RPMI7951 (cell line): ENCODE measurements around the gene ADGRA3. TPM values are rescaled to one million over a fixed set of nuclear protein-coding genes. Genes with fewer than 3 reads are reported as not detected.

Experiments used
- DNase-seq: peaks from one replicate; pipeline ENCODE4 v3.0.0-alpha.2; 2012; ENCODE audit warnings: low read depth
- total RNA-seq: library from RNA; depleted of rRNA; stranded (reverse); fragments of >200 nt; shearing (Covaris generic); gene quantifications from 2 replicates; pipeline ENCODE4 v1.2.3, GENCODE V29; 2014; rRNA removed

Gene ADGRA3
- total RNA-seq, 1 experiment from 2014 or later, result 12.4 TPM

DNA sequence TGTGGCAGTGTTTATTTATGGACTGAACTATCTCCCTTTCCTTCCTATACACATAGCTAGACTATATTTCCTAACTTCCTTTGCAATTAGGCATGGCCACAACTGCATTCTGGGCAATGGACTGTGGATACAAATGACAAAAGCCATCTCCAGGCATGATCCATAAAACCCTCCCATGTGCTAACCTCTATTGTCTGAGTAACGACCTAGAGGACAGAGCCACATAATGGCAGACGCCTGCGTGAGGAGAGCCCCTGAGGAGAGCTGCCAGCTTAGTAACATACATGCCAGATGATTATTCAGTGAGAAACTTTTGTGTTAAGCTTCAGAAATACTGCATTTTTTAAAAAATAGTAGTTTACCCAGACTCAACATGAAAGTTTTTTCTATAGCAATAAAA, 142.9 kb downstream of the ADGRA3 start:
- DNase-seq, result no peak

DNA sequence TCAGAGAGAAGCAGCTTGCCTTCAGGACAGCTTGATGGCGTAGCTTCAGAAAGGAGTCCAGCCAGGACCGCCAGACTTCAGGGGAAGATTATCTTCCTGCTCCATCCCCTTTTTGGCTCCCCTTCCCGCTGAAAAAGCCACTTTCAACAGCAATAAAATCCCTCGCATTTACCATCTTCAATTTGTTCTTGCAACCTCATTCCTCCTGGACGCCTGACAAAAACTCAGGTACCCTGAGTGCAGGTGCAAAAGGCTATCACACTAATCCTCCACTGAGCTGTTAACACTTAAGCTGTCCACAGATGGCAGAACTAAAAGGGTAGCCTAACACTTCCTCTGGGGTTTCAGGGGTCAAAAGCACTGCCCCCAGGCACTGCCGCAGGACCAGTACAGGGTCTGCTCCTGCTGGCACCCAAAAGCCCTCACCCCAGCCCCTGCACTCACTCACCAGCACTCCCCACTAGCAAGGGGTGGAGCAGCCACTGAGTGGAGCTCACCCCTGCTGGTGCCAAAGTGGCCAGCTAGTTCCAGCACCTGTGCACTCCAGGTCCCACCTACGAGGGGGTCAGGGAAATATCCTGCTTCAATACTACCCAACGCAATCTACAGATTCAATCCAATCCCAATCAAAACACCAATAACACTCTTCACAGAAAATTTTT, 145.8 kb downstream of the ADGRA3 start:
- no peak for DNase-seq

DNA sequence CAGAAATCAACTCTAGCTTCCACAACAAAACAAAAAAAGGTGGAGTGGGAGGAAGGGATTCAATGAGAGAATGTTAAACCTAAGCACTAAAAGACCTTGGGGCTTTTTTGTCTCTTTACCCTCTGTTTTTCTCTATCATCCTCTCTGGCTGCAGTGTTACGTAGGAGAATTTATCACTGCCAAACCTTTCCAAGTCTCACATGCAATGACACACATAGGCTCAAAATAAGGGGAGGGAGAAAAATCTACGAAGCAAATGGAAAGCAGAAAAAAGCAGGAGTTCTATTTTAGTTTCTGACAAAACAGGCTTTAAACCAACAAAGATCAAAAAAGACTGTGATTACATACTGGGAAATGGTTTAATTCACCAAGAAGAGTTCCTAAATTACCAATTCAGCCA, 152.1 kb downstream of the ADGRA3 start:
- DNase-seq, result no peak

DNA sequence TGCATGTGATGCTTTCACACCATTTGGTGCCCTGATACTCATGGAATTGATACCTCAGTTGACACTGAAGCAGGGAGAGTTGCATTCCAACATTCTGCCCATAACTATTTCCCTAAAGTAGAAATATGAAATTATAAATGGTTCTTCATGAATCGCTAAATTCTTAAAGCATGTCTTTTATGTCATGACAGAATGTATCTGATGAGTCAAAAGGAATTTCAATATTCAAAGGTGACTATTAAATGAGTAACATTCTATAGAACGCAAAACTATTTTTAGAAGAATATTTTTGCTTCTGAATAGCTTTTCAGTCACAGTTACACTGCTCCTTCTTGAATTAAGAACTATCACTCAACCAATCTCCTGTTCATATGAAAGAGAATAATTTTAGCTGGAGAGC, 152.8 kb downstream of the ADGRA3 start:
- no peak for DNase-seq

DNA sequence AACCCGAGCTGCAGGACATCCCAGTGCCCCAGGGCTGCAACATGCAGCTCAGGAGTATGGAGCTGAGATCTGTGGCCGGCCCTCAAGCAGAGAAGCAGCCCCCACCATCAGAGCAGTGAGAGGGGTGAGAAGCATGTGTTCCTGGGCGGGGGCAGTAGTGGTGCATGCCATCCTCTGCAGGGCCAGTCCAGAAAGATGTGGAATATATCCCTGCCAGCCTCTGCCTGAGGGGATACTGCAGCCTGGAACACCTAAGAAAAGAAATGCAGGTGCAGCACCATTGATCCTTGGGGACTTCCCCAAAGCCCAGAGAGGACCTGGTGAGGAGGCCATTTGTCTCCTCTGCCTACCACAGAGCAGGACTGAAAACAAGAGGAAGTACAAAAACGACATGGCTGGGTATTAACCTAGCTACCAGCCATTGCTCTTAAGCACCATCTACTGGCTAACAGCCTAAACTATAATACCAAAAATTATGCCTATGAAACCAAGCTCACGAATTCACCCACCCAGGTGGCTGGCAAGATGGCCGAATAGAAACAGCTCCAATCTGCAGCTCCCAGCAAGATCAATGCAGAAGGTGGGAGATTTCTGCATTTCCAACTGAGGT, 158.8 kb downstream of the ADGRA3 start:
- DNase-seq, result peak; percentile 29

DNA sequence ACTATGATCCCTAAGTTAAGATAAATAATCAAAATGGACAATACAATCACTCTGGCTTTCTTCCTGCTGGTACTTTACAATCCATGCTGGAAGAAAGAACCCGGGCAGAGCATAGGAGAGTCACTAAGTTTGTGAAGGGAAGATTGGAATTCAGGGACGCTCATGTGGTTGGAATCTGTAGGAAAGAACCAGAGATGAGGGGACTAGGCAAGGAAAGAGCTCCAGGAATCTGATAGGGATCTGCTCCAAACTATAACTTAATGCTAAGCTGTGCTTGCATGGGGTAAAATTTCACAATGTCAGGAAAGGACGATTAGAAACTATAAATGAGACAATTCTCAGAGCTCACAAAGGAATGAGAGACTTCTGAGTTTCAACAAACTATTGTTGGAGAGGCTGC, 167.5 kb downstream of the ADGRA3 start:
- no peak for DNase-seq

DNA sequence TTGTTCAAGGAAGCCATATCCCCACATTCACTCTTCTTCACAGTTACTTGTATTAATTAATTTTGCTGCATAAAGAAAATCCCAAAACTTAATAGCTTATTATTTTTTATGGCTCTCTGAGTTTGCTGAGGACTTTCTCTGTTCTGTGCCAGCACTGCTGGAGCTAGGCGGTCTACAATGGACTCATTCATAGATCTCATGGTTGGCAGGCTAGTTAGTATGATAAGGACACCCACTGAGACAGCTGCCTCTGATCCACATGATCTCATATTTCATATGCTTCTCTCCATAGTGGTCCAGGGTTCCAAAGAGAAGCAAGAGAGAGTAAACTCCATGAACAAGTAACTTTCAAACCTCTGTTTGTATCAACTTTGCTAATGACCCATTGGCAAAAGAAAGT, 170.2 kb downstream of the ADGRA3 start:
- DNase-seq, result no peak

DNA sequence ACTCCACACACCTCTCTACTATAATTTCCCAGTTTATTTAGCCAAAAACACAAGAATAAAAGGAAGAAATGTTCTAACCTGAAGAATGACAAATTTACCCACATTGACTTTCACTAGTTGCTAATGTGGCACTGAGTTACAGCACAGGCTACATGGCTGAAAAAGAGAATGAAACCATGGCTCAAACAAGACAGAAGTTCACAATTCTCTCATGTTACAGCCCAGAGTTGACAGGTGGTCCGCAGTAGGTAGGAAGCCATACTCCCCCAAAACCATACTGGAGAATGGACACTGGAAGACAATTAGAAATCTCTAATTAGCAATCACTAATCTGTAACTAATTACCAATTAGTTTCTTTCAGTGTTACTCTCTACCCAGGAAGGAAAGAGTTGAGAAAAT, 170.8 kb downstream of the ADGRA3 start:
- no peak for DNase-seq

DNA sequence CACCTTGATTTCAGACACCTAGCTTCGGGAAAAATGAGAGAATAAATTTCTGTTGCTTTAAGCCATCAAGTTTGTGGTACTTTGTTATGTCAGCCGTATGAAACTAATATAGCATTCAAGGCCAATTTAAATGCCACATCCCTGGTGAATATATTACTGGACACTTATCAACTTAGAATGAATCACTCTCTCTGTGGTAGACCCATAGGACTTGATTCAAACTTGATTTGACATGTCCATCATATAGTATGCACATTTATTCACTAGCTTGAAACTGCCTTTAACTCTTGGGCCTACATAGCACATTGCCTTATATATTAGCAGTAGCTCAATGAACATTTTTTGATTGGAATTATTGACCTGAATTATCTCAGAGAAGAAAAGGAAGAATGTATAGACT, 172.3 kb downstream of the ADGRA3 start:
- DNase-seq, result no peak

DNA sequence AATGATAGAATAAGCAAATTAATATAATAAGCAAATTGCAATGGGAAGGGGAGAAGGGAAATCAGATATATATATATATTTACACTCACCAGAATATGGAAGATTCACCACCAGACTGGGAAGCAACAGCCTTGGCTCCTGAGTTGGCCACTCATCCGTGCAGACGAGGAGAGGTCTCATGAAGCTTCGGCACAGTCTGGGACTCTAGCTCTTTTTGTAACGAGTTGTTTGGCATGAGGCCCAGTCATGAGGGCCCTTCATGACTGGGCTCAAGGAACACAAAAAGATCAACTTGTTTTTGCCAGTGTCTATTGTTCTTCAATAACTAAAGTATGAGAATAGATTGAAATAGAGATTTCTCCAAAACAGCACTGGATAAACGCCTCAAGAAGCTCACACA, 176.4 kb downstream of the ADGRA3 start:
- no peak for DNase-seq

DNA sequence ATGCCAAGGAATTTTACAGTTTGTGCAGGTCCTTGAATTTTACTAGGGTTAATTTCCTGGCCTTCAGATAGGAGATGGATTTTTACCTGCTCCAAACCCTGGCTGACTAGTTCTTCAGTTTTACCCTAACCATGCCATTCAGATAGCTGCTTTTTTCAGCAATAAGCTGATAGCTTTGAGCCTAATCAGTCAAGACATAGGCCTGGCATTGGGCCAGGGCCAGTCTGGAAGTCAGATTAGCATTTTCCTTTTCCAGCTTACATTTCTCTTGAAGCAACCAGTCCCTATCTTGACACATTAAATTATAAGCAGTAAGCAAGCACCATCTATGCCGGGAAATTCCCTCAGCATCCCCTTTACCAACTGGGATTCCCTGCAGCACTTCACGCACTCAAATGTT, 177.1 kb downstream of the ADGRA3 start:
- DNase-seq, result no peak

Other genes starting within 250 kb of the ADGRA3 start
- not detected in 2 replicates for gene GBA3, start 176.9 kb upstream of the ADGRA3 start, total RNA-seq